Measurements from ENCODE around the gene EN1. TPM values are rescaled to one million over a fixed set of nuclear protein-coding genes. Genes with fewer than 3 reads are reported as not detected.

Gene EN1
- total and polyA plus RNA-seq, 2 experiments from 2014 or later = 0.21 to 0.24 TPM

DNA sequence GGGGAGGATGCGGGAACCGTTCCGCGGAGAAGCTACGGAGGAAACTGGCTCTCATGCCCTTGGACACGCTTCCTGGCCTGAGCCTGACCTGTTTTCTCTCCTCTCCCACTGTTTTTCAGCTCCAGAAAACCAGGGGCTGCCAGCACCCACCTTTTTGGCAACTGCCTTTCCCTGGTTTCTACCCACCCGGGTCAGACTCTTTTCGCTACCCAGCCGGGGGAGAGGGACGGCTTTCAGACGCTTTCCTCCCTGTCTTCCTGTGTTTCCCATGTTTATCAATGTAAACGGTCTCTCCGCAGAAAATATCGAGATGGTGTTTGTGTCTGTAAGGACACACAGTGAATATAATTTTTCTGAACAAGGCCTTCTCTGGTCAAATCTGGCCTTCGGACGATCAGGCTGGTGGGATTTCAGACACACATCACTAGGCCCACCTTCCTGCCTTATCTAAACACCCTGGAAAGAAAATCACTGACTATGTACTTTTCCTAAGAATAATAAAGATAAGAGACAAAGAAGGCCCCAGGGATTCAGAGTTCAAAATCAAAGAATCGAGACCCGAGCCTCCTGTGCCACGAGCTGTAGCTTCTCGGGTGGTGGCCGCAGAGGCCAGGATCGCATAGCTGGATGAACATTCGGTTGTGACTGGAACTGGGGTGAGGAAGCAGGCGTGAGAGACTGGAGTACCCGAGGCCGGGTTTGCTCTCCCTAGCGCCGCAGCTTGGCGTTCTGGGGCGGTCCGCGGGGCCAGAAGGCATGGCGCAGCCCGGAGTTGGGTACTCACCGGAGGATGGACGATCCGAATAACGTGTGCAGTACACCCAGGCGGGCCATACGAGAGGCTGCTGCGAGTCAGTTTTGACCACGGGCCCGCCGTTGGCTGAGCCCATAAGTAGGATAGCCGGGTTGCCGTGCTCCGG, 1.7 kb downstream of the EN1 start:
- H3K36me3 ChIP-seq (ENCODE audit: insufficient read depth) = no peaks in the 10 kb centered on the region; the same call in 1 of the 2 replicates
- H3K27ac ChIP-seq (ENCODE audit: low read depth) = no peak overlapping the region
- Mint-ChIP-seq H3K36me3 (ENCODE audit: low read depth) (no peaks in the 10 kb centered on the region; the same call in 1 of the 3 replicates), H3K4me1 (peaks cover 65% of the 10 kb centered on the region), H3K9me3 (peaks cover 7% of the 10 kb centered on the region), H3K27me3 (ENCODE audit: insufficient read depth, low read depth, poor library complexity) (peaks cover 94% of the 10 kb centered on the region), H3K27ac (no peak overlapping the region), H3K4me3 (peak overlapping the region; percentile 72)
- H3K4me3 ChIP-seq = peak overlapping the region; percentile 67
- peak; percentile 57 for DNase-seq (ENCODE audit: low spot score)
- peaks cover 100% of the 10 kb centered on the region for H3K27me3 ChIP-seq (ENCODE audit: insufficient read depth)
- ATAC-seq = no peak
- peaks cover 72% of the 10 kb centered on the region for H3K4me1 ChIP-seq (ENCODE audit: insufficient read depth)
- peaks cover 5% of the 10 kb centered on the region for H4K20me1 ChIP-seq (replicated peaks; ENCODE audit: insufficient read depth)
- H3K79me2 ChIP-seq (replicated peaks; ENCODE audit: insufficient read depth) = no peaks in the 10 kb centered on the region
- no peaks in the 10 kb centered on the region for H3K9me2 ChIP-seq (ENCODE audit: insufficient read depth)
- H3F3A ChIP-seq (replicated peaks; ENCODE audit: low read depth) = peaks cover 51% of the 10 kb centered on the region
- peak overlapping the region; percentile 84; the same call in 1 of the 2 replicates for H2AFZ ChIP-seq
- TF ChIP-seq EZH2 (IDR thresholded peaks at IDR 0.05; ENCODE audit: low read depth, unreplicated experiment) (peak; percentile 99), JUNB (IDR thresholded peaks at IDR 0.05; ENCODE audit: unreplicated experiment) (no peak), STAT1 (IDR thresholded peaks at IDR 0.05; ENCODE audit: unreplicated experiment) (no peak), CREB1 (CRISPR knock-in tag; IDR thresholded peaks at IDR 0.05; ENCODE audit: low read depth) (no peak), EZH2phosphoT487 (IDR thresholded peaks at IDR 0.05; ENCODE audit: unreplicated experiment) (peak; percentile 94), CTCF (conservative IDR thresholded peaks at IDR 0.05; ENCODE audit: low read depth in 2 of 2) (no peak), ZNF331 (CRISPR knock-in tag; IDR thresholded peaks at IDR 0.05; ENCODE audit: low read depth) (no peak), ZNF114 (CRISPR knock-in tag; IDR thresholded peaks at IDR 0.05) (no peak), NANOG (IDR thresholded peaks at IDR 0.05; ENCODE audit: borderline replicate concordance) (no peak), POLR2AphosphoS5 (IDR thresholded peaks at IDR 0.05; ENCODE audit: low read depth) (no peak)
- TF ChIP-seq, protein P1, sequence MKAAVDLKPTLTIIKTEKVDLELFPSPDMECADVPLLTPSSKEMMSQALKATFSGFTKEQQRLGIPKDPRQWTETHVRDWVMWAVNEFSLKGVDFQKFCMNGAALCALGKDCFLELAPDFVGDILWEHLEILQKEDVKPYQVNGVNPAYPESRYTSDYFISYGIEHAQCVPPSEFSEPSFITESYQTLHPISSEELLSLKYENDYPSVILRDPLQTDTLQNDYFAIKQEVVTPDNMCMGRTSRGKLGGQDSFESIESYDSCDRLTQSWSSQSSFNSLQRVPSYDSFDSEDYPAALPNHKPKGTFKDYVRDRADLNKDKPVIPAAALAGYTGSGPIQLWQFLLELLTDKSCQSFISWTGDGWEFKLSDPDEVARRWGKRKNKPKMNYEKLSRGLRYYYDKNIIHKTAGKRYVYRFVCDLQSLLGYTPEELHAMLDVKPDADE (IDR thresholded peaks at IDR 0.05) = no peak
- TF ChIP-seq, protein P2, sequence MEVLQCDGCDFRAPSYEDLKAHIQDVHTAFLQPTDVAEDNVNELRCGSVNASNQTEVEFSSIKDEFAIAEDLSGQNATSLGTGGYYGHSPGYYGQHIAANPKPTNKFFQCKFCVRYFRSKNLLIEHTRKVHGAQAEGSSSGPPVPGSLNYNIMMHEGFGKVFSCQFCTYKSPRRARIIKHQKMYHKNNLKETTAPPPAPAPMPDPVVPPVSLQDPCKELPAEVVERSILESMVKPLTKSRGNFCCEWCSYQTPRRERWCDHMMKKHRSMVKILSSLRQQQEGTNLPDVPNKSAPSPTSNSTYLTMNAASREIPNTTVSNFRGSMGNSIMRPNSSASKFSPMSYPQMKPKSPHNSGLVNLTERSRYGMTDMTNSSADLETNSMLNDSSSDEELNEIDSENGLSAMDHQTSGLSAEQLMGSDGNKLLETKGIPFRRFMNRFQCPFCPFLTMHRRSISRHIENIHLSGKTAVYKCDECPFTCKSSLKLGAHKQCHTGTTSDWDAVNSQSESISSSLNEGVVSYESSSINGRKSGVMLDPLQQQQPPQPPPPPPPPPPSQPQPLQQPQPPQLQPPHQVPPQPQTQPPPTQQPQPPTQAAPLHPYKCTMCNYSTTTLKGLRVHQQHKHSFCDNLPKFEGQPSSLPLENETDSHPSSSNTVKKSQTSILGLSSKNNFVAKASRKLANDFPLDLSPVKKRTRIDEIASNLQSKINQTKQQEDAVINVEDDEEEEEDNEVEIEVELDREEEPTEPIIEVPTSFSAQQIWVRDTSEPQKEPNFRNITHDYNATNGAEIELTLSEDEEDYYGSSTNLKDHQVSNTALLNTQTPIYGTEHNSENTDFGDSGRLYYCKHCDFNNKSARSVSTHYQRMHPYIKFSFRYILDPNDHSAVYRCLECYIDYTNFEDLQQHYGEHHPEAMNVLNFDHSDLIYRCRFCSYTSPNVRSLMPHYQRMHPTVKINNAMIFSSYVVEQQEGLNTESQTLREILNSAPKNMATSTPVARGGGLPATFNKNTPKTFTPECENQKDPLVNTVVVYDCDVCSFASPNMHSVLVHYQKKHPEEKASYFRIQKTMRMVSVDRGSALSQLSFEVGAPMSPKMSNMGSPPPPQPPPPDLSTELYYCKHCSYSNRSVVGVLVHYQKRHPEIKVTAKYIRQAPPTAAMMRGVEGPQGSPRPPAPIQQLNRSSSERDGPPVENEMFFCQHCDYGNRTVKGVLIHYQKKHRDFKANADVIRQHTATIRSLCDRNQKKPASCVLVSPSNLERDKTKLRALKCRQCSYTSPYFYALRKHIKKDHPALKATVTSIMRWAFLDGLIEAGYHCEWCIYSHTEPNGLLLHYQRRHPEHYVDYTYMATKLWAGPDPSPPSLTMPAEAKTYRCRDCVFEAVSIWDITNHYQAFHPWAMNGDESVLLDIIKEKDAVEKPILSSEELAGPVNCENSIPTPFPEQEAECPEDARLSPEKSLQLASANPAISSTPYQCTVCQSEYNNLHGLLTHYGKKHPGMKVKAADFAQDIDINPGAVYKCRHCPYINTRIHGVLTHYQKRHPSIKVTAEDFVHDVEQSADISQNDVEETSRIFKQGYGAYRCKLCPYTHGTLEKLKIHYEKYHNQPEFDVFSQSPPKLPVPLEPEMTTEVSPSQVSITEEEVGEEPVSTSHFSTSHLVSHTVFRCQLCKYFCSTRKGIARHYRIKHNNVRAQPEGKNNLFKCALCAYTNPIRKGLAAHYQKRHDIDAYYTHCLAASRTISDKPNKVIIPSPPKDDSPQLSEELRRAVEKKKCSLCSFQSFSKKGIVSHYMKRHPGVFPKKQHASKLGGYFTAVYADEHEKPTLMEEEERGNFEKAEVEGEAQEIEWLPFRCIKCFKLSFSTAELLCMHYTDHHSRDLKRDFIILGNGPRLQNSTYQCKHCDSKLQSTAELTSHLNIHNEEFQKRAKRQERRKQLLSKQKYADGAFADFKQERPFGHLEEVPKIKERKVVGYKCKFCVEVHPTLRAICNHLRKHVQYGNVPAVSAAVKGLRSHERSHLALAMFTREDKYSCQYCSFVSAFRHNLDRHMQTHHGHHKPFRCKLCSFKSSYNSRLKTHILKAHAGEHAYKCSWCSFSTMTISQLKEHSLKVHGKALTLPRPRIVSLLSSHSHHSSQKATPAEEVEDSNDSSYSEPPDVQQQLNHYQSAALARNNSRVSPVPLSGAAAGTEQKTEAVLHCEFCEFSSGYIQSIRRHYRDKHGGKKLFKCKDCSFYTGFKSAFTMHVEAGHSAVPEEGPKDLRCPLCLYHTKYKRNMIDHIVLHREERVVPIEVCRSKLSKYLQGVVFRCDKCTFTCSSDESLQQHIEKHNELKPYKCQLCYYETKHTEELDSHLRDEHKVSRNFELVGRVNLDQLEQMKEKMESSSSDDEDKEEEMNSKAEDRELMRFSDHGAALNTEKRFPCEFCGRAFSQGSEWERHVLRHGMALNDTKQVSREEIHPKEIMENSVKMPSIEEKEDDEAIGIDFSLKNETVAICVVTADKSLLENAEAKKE (CRISPR knock-in tag; IDR thresholded peaks at IDR 0.05) = no peak
- TF ChIP-seq, protein P3, sequence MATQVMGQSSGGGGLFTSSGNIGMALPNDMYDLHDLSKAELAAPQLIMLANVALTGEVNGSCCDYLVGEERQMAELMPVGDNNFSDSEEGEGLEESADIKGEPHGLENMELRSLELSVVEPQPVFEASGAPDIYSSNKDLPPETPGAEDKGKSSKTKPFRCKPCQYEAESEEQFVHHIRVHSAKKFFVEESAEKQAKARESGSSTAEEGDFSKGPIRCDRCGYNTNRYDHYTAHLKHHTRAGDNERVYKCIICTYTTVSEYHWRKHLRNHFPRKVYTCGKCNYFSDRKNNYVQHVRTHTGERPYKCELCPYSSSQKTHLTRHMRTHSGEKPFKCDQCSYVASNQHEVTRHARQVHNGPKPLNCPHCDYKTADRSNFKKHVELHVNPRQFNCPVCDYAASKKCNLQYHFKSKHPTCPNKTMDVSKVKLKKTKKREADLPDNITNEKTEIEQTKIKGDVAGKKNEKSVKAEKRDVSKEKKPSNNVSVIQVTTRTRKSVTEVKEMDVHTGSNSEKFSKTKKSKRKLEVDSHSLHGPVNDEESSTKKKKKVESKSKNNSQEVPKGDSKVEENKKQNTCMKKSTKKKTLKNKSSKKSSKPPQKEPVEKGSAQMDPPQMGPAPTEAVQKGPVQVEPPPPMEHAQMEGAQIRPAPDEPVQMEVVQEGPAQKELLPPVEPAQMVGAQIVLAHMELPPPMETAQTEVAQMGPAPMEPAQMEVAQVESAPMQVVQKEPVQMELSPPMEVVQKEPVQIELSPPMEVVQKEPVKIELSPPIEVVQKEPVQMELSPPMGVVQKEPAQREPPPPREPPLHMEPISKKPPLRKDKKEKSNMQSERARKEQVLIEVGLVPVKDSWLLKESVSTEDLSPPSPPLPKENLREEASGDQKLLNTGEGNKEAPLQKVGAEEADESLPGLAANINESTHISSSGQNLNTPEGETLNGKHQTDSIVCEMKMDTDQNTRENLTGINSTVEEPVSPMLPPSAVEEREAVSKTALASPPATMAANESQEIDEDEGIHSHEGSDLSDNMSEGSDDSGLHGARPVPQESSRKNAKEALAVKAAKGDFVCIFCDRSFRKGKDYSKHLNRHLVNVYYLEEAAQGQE (IDR thresholded peaks at IDR 0.05; ENCODE audit: unreplicated experiment) = no peak
- peak overlapping the region; percentile 93 for H3K4me2 ChIP-seq

Measured in GM23338 (cell line).